ENCODE results near the gene ACOT8. TPM values are rescaled to one million over a fixed set of nuclear protein-coding genes. Genes with fewer than 3 reads are reported as not detected.

Gene ACOT8
- total and polyA plus RNA-seq, 2 of the 8 experiments (the other 6 are each of a cell fraction or from before 2014, with no cell fraction given), result 37.6 to 88.8 TPM

GRCh38 chr20:45887346-45887715, 30.1 kb upstream of the ACOT8 start, which contains the start of gene SPATA25:
Gene SPATA25 (minus strand): TSS chr20:45887622. CDS start chr20:45887590, 32 bp downstream.
- TF ChIP-seq PHF8 (conservative IDR thresholded peaks at IDR 0.05; ENCODE audit: low read depth, low read length) (no peak), TCF12 (IDR thresholded peaks at IDR 0.05; ENCODE audit: low read depth, low read length) (no peak), POLR2AphosphoS5 (IDR thresholded peaks at IDR 0.05; ENCODE audit: low read depth, low read length) (no peak), EP300 (IDR thresholded peaks at IDR 0.05; ENCODE audit: borderline replicate concordance in 1 of 2, low read depth in 2 of 2, low read length in 2 of 2) (no peak), KDM1A (IDR thresholded peaks at IDR 0.05; ENCODE audit: borderline replicate concordance, low read length) (no peak), EGR1 (IDR thresholded peaks at IDR 0.05; ENCODE audit: borderline replicate concordance, low read depth, low read length) (no peak)
- Histone ChIP-seq H4K20me1 (replicated peaks in 1 of 2; ENCODE audit: control insufficient read depth in 1 of 2, insufficient read depth in 2 of 2, low read length in 2 of 2) (peaks cover 0 to 7% of the 10 kb centered on the region in 2 experiments), H3K79me2 (ENCODE audit: control insufficient read depth in 1 of 2, insufficient read depth in 2 of 2, low read length in 2 of 2) (peaks cover 0 to 14% of the 10 kb centered on the region in 2 experiments; a peak in 1 of 4 replicates), H2BK12ac (ENCODE audit: low read depth, low read length) (no peak within 1 kb of the TSS), H3K9ac (replicated peaks in 1 of 4; ENCODE audit: extremely low read depth in 1 of 4, low read depth in 3 of 4, low read length in 3 of 4) (no peak within 1 kb of the TSS), H3K4ac (replicated peaks; ENCODE audit: insufficient read length, low read depth, low read length) (no peak within 1 kb of the TSS), H3K27me3 (replicated peaks in 1 of 4; ENCODE audit: control insufficient read depth in 3 of 4, extremely low read depth in 1 of 4, insufficient read depth in 3 of 4, low read length in 3 of 4) (no peaks in the 10 kb centered on the region), H3K4me2 (ENCODE audit: insufficient read depth in 1 of 2, low read depth in 2 of 2, low read length in 2 of 2) (no peak within 1 kb of the TSS), H3K23me2 (ENCODE audit: low read depth, low read length) (peaks cover 15% of the 10 kb centered on the region; the same call in 1 of the 2 replicates), H4K8ac (ENCODE audit: extremely low read depth, insufficient read depth, low read length) (0 out of 2 replicates have a peak within 1 kb of the TSS, but pooled peaks have one; percentile 35), H3K56ac (replicated peaks; ENCODE audit: insufficient read length, low read depth, low read length) (no peak within 1 kb of the TSS), H2BK120ac (replicated peaks; ENCODE audit: low read depth, low read length) (no peak within 1 kb of the TSS), H2AFZ (ENCODE audit: low read length) (no peak within 1 kb of the TSS), H3K23ac (ENCODE audit: insufficient read length) (no peak within 1 kb of the TSS), H2BK5ac (ENCODE audit: low read depth, low read length) (no peak within 1 kb of the TSS), H4K5ac (ENCODE audit: insufficient read length, low read depth, low read length) (no peak within 1 kb of the TSS), H3K14ac (ENCODE audit: insufficient read length) (no peak within 1 kb of the TSS), H3K4me3 (ENCODE audit: extremely low read depth in 1 of 4, insufficient read depth in 2 of 4, low read depth in 3 of 4, low read length in 4 of 4) (no peak within 1 kb of the TSS), H3K36me3 (ENCODE audit: control insufficient read depth in 2 of 4, insufficient read depth in 4 of 4, low read length in 3 of 4) (peaks cover 8 to 18% (median 16%) of the 10 kb centered on the region in 4 experiments), H2BK15ac (ENCODE audit: low read length) (no peak within 1 kb of the TSS), H3K4me1 (replicated peaks in 1 of 4; ENCODE audit: control insufficient read depth in 3 of 4, insufficient read depth in 4 of 4, low read length in 3 of 4) (peaks cover 0 to 10% (median 6%) of the 10 kb centered on the region in 4 experiments; a peak in 6 of 7 replicates), H2BK20ac (ENCODE audit: low read length) (no peak within 1 kb of the TSS), H3K27ac (ENCODE audit: low read depth, low read length) (no peak within 1 kb of the TSS), H4K91ac (replicated peaks; ENCODE audit: insufficient read length, low read length) (no peak within 1 kb of the TSS), H2AK5ac (ENCODE audit: low read depth, low read length) (no peak within 1 kb of the TSS), H3K9me3 (ENCODE audit: insufficient read depth in 2 of 2, low read depth in 1 of 2, low read length in 1 of 2) (no peaks in the 10 kb centered on the region), H3K79me1 (ENCODE audit: low read depth, low read length) (peaks cover 3% of the 10 kb centered on the region; the same call in 1 of the 2 replicates), H3K18ac (ENCODE audit: extremely low read depth, low read length) (no peak within 1 kb of the TSS)
- FAIRE-seq (no peak), DNase-seq (ENCODE audit: low read depth in 1 of 2, low spot score in 2 of 2) (no peak)
- ChIA-PET CTCF (ENCODE audit: partially characterized antibody) (interaction anchor here (0.9 kb wide), 1 partner anchor 70 kb away, joined by 4 read pairs; no protein-coding TSS in a partner anchor), POLR2A (ENCODE audit: partially characterized antibody) (interaction anchor here (1.0 to 1.5 kb wide), 2 partner anchors 10 to 62 kb away, joined by 4 read pairs; no protein-coding TSS in a partner anchor)
- 90% methylated on average over 8 of the region's 8 CpGs; no CpG with 5 or more reads in 1 of the 2 experiments for WGBS, 2 experiments (ENCODE audit: extremely low coverage in 1 of 2, insufficient coverage in 1 of 2, insufficient read length in 1 of 2, insufficient replicate concordance in 2 of 2, low coverage in 1 of 2, low lambda C conversion rate in 2 of 2, missing lambda C conversion rate in 1 of 2)

Measured in H1 (cell line).